Activated T-cell treated with anti-CD3 and anti-CD28 coated beads, Interleukin-2, amount 50 U/mL, for 48 hours (primary cell): Measurements from ENCODE around the gene SRD5A1.

Experiments used
- DNase-seq, 2 experiments: peaks; one replicate each; pipeline ENCODE4 v3.0.0-alpha.2; 2020

SRD5A1 gene, protein sequence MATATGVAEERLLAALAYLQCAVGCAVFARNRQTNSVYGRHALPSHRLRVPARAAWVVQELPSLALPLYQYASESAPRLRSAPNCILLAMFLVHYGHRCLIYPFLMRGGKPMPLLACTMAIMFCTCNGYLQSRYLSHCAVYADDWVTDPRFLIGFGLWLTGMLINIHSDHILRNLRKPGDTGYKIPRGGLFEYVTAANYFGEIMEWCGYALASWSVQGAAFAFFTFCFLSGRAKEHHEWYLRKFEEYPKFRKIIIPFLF

DNA sequence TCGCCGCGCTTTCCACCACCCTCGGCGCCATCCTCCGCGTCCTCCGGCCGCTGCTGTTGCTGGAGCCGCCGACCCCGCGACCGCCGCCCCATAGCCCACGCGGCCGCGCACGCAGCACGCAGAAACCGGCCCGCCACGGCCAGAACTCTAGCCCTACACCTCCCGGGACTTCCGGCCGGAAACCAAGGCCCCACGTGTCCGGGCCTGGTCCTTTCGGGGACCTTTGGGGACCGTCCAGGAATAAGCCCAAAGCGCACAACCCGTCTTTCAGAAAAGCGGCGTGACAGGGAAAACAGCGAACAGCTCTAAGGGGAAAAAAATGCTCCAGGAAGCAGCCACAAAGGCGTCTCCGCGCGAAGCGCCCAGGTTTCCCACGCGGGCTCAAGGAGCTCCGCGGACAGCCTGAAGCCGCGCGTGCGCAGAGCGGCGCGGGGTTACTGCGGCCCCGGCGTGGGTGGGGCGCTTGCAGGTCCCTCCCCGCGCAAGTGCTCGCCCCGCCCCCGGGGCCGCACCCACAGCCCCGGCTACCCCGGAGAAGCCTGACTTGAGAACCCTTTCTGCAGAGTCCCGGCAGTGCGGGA, at the start of gene SRD5A1, which contains the start of gene NSUN2:
Gene SRD5A1 (plus strand): TSS at position 553 of the 581 bp plus-strand sequence. CDS start 137 bp downstream, outside the sequence.
Gene NSUN2 (minus strand): TSS at position 157 of the 581 bp plus-strand sequence. CDS start 65 bp downstream, at position 92.
- DNase-seq, result peak; percentile 93 to 95

DNA sequence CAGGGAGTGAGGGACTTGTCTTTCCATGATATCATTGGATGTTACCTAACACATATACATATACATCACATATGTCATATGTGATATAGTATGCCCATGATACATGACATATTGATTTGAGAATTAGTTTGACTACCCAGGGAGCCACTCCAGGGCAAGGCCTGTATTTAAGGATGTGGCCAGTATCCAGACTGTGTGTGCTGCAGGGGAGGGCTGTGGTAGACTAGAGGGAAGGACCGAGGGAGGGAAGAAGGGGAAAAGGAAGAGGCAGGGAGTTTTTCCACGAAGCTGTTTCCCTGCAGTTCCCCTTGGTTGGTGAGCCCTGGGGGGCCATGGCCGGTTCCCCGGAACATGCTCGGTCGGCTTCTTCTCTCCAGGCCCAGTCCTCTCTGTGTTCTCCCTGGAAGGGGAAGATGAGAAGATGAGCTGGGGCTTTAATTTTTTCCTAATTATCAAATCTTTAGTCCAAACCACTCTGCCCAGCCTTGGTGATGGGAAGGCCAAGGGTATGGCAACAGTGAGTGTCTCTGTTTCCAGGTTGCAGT, 49.1 kb upstream of the SRD5A1 start:
- DNase-seq, result peak in 1 of 2 experiments; percentile 6

DNA sequence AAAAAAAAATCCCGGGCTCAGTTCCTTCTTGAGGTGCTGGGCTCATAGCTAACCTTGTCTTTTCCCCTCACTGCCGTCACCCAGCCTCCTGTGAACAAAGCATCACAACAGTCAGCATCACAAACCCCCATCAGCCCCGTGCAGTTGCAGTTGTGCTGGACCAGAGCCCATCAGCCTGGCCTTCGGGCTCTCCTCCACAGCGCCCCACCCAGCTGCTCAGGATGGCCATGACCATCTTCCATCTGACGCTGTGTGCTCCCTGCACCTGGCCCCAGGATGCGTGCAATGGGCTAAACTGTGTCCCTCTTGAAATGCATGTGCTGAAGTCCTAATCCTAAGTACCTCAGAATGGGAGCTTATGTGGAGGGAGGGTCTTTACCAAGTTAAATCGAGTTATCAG, 48.5 kb upstream of the SRD5A1 start:
- DNase-seq, result no peak

DNA sequence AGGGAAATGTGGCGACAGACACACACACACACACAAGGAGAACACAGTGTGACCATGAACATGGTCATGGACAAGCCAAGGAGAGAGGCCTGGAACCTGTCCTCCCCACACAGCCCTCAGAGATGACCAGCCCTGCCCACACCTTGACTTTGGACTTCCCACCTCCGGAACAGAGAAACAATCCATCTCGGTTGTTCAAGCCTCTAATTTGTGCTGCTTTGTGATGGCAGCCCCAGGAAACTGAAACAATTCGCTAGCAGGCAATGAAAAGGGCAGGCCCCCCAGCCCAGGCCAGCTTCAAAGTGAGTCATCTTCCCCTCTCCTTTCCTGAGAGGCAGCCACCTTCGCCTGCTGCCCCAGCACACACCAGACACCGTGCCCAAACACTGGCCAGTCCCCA, 48.1 kb upstream of the SRD5A1 start:
- peak in 1 of 2 experiments; percentile 12 for DNase-seq

DNA sequence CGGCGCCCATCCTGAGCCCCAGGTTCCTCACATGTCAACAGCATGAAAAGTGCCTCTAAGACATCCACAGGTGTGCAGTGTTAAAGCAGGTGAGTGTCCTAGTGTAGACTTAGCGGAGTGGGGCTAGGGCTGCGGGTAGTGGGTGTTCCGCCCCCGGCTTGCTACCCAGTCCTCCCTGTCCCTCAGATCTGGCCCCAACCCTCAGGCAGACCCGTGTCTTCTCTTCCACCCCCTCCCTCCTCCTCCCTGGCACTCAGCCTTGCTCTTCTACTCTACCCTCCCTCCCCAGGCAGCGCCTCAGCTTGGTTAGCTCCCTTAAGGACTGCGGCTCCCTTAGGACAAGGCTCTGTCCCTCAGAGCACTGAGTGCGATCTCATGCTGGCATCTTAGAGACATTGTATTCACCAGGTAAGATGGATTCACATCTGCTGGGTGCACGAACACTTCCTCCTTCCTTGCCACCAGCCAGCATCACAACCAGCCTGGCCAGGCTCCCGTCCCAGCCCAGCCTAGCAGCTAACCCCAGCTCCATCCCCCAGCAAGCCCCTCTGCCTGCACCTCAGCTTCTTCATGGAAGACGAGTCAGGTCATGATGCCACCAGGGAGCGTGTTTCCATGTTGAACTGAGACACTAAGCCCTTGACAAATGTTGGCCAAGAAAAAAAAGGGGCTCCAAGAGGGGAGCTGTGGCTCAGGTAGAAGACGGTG, 47.1 kb upstream of the SRD5A1 start:
- peak in 1 of 2 experiments; percentile 11 for DNase-seq

DNA sequence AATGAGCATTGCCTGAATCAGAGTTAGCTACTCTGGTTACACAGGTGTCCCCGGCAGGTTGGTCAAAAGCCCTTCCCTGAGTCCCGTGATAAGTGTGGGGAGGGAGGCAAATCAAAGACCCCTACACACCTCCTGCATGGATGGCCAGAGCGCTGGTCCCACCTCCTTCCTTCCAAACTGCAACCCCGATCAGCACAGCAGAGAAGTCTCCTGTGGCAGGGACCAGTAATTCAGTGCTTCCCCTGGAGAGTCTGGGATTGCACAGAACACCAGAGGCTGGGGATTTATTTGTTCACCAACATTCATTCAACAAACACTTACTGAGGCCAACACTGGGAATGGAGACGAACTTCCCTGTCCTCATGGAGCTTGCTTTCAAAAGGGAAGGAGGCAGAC, 46.6 kb upstream of the SRD5A1 start:
- DNase-seq, result peak in 1 of 2 experiments; percentile 4

DNA sequence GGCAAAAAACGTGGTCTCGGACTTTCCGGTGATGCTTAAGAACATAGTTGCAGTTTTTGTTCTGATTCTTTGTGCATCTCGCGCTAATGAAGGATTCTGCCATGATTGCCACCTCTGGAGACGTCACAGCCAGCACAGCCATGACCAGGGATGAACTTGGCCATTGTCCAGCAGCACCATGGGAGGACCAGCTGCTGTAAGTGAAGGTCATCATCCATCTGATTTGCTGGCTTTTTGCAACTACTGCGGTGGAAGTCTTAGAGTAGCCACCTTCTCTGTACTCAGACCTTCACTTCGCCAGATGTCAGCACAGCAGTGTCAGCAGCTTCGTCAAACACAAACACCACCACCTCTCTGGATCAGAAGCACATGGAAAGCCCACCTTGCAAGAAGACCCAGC, 46.1 kb upstream of the SRD5A1 start:
- peak in 1 of 2 experiments; percentile 5 for DNase-seq

DNA sequence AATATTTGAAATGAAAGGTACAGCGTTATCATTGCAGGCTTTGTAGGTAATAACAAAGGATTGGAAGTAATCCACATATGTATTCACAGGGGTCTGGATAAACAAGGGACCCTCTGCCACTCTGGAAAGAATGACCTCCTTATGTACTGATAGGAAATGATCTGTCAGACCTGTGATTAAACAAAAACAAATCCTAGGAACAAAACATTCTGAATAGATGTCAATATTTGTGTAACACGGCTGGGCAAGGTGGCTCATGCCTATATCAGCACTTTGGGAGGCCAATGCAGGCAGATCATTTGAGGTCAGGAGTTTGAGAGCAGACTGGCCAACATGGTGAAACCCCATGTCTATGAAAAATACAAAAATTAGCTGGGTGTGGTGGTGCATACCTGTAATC, 42.7 kb upstream of the SRD5A1 start:
- no peak for DNase-seq

DNA sequence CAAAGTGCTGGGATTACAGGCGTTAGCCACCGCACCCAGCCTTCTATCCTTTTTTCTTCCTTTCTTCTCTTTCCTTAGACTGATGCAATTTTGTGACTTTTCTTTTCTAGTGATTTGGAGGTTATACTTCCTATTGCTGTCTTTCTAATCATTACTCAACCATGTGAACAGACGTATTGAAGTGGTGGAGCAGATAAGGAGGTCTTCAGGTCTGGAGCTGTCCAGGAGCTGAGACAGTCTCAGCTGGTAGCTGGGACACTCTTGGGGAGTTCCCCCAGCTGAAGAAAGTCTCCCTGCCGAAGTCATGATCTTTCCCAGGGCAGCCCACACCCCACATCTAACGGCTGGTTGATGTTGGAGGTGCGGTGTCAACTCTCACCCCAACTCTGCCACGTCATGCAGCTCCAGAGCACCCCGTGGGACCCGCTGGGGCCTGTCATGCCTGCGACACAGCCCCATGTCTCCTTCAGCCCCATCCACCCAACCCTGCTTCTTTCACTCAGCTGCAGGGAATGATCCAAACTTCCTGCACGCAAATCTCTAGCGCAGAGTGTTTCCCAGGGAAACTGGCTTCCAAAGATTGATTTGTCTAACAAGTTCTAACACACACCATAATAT, 41.5 kb upstream of the SRD5A1 start:
- no peak for DNase-seq

DNA sequence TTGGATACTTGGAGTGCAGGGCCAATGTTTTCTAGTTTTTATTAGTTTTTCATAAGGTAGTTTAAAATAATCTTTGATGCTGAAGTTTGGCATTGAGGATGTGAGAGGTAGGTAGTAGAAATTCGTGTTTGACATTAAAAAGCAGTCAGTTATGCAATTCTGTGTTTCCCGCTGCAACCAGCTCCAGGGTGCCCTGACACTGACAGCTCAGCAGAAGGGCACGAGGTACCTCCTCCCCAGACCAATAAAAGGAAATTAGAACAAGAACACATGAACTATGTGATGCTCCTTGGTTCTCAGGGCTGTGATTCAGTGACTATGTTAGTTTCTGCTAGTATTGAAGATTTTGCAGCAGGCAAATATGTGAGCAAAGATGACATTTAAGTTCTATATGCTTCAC, 40.6 kb upstream of the SRD5A1 start:
- DNase-seq, result no peak

DNA sequence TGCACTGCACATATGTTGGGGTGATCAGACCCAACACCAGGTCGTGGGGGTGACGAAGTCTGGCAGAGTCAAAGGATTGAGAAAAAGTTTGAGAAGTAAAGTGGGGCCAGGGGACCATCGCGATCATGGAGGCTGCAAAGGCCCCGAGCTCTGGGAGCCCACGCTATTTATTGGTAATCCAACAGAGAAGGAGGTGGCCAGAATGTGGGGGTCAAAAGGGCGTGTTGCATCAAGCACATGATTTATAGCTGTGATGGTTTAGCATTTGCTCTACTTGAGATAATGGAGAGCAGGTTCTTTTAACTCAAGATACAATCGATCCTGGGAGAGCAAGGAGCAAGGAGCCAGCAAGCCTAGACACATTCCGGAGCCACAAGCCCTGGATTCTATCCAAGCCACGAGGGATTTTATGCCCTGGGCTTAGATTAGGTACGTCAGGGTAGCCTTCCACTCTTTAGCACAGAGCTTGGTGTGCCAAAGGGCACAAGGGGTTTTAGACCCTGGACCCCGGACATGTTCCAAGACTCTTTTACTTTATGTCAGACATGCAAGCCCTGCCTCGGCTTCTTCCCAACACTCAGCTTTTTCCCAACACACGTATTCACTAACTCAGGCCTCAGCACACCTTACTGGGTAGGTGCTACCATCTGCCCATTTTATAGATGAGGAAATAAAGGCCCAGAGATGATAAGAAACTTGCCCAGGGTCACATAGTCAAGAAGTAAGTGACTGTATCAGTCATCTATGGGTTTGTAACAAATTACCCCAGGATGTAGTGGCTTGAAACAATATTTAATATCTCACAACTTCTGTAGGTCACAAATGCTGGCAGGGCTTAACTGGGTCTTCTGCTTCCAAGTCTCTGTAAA, 39.9 kb upstream of the SRD5A1 start:
- peak in 1 of 2 experiments; percentile 3 for DNase-seq

DNA sequence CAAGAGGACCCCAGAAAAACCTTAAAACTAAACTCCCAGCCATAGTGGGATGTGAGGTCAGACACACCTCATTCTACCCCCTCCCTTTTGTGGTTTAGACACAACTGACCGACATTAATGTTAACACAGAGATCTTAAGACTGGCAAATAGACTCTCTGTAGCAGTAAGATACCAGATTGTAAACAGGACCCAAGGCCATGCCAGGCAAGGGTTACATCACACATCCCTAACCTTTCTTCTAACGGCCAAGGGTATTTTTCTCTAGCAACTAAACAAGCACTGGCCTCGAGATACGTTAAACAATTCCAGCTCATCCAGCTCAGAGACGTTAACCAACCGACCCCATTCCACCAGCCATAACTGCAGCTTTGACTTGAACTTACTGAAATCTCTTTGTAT, 39.2 kb upstream of the SRD5A1 start:
- peak in 1 of 2 experiments; percentile 6 for DNase-seq

DNA sequence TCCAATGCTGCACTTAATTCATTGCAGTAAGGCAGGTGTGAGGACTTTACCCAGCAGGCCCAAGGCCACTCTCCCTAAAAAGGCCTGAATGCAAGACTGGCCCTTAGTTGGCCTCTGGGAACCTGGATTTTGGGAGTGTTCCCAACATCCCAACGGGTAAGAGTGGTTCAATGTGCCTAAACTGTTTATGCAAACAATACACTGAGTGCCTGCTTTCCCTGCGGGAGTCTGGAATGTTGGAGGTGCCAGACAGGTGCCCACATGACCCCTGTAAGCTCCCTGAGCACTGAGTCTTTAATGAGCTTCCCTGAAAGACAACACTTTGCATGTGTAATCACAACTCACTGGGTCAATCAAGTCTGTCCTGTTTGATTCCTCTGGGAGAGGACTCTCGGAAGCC, 37.8 kb upstream of the SRD5A1 start:
- DNase-seq, result peak in 1 of 2 experiments; percentile 11

DNA sequence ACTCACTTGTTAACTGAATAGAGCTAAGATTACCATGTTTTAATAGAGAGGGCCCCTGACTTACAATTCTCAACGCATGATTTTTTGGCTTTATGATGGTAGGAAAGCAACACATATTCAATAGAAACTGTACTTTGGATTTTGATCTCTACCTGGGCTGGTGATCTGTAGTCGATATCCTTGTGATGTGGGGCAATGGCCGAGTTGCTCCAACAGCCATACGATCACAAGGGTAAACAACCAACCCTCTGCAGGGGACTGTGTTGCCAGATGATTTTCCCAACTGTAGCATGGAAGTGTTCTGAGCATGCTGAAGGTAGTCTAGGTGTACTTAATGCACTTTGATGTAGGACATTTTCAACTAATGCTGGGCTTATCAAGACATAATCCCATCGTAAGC, 36.9 kb upstream of the SRD5A1 start:
- peak in 1 of 2 experiments; percentile 5 for DNase-seq

DNA sequence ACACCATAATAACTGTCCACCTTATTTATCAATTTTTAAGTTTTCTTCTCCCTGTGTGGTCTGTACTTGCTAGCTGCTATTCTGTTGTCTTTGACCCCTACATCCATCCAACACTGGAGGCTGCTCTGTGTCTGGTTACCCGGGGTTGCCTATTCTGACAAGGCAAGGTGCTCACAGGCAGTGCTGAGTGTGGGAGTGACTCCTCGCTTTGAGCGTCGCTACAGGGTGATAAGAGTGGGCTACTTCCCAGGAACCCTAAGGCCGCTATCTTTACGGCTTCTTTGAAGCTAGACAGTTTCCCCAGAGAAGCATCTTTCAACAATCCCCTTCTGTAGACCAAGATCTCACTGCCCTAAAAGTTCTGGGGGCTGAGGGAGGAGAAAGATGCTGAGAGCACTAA, 35.7 kb upstream of the SRD5A1 start:
- no peak for DNase-seq

DNA sequence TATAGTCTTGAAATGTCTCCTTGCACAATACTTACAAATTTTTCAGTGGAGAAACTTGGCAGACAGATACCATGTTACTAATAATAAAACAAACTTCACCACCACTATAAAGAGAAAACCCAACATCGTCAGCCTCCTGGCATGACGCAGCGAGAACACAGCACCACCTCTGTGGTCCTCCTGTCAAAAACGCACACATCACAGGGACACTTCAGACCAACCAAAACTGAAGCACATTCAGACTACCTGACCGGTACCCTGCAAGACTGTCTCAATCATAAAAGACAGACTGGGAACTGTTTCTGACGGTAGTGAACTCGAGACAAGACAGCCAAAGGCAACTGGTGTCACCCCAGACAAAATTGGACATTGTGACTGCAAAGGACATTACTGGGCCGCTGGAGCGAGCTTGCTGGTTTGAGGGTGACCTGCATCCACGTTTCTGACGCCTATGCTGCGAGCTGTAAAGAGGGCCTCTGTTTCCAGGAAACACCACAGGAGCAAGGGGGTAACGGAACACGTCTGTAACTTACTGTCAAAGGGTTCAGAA, 34.8 kb upstream of the SRD5A1 start:
- DNase-seq, result no peak

DNA sequence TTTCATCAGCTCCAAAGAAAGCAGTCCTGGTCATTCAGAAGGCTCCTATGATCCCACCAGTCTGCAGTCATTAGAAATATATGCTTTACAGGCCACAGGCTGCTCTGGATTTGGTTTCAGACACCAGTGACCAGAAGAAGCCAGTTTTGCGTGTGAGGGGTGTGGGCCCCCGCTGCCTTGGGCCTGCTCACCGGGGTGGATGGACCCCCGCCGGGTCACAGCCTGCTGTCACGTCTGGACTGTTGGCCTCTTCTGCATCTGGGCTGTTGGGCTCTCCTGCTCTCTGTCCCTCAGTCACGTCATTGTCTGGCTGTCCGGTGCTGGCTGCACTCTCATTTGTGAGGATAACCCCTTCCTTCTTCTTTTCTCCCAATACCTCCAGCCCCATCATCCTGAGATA, 33.5 kb upstream of the SRD5A1 start:
- DNase-seq, result no peak

DNA sequence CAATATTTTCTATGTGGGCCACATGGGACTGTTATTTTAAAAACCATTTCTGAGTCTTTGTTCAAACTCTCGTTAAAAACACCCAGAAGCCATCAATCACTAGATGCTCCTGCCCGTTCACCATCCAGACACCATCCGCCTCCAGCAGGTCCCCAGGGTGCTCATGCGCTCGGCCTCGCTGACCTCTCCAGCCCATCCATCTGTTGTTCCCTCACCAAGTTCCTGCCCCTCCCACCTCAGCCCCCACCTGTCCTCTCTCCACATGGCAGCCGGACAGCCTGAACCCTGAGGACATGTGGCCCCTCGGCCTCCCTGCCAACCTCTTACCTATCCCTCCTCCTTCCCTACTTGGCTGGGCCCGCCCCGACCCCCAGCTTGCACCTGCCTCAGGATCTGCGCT, 32.0 kb upstream of the SRD5A1 start:
- no peak for DNase-seq

DNA sequence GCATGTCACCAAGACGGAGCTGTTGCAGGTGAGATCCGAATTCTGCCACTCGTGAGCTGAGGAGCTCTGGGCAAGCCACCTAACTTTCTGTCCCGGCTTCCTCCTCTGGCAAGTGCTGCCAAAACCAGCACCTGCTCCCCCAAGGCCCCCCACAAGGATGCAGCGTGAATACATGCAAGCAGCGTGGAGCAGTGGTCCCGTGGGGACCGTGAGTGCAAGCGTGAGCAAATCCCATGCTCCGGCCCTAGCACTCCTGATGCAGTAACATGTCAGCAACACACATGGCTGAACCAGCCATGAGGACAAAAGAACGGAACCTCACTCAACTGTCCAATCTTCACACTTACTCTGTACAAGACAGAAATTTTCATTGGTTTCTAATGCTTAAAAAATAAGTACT, 31.4 kb upstream of the SRD5A1 start:
- DNase-seq, result no peak

DNA sequence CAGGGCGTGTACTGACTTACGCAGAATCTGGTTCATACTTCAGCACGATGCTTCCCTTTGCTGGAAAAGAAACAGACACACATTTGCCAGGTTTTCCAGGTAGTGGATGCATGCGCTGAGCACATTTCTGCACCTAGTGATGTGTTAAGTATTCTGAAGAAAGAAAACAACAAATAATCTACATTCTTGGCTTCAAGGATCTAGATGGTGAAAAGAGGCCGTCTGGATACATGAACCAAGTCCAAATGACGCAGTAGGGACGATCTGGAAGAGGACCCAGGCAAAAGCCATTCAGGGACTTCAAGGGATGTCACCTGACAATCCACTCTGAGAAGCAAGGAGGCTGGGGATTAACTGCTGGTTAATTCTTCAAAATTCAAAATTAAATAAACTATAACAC, 30.8 kb upstream of the SRD5A1 start:
- DNase-seq, result no peak

DNA sequence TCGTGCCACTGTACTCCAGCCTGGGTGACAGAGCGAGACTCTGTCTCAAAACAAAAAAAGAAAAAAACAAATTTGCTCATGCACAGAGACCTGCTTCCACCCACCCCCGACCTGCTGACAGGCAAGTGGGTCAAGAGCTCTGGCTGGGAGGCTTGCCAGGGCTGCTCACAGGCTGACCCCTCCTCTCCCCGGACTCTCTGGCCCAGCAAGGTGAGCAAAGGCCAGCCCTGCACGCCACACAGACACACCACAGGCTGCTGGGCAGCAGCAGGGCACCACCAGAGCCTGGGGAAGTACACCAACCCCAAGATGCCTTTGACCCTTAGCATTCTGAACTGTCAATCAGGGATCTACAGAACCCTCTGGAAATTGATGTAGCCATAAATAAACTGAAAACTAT, 29.6 kb upstream of the SRD5A1 start:
- DNase-seq, result no peak

DNA sequence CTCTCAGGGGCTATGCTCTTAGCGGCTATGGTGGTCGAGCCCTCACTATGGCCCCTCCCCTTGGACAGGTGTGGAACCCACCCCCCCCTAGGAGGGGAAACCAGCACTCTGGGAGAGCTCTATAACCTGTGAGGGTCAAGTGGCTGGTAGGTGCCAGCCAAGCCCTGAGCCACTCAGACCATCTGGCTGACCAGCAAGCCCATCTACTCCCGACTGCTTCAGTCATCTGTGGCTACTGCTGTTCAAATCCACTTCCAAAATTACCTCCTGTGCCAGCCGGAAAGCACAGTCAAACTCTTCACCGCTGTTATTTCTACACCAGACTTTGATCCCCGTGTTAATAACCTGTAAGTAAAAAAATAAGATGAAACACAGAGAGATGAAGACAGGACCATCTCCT, 28.9 kb upstream of the SRD5A1 start:
- DNase-seq, result no peak
